Activated T-cell treated with anti-CD3 and anti-CD28 coated beads, Interleukin-2, amount 50 U/mL, for 48 hours (primary cell): Measurements from ENCODE around the gene CGB3.

Source experiments
- DNase-seq, 2 experiments: peaks; one replicate each; pipeline ENCODE4 v3.0.0-alpha.2; 2020

Gene CGB3

DNA sequence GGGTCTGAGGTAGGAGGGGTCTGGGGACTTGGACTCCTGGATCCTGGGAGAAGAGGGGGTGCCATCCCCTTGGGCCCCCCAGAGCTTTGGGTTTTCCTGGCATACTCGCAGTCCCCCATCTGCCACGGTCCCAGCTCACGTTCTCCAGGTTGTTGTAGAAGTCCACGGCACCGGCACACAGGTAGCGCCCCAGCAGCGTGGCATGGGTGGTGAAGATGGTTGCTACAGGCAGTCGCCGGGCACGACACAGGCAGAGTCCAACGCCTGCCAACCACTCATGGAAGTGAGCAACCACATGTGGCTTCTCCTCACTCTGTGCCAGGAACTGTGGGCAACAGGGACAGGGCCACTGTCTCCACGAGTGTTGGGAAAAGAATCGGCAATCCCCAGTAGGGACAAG, 38.4 kb downstream of the CGB3 start:
- DNase-seq = no peak

DNA sequence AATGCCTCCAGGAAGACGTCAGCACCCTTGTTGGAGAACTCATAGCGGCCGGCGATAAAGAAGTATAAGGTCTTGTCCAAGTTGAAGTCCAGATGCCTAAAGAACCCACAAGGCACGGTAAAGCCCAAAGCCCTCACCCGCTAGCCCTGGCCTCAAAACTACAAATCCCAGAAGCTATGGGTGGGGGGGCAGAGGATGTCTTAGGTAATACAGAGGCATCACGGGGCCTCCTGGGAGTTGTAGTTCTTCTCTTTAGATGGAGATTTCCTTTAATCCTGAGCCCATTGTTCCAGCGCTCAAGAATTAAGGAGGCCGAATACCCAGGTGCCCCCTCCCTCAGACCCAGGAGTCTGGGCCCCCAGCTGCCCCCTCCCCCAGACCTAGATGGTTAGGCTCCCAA, 41.9 kb downstream of the CGB3 start:
- DNase-seq = no peak

DNA sequence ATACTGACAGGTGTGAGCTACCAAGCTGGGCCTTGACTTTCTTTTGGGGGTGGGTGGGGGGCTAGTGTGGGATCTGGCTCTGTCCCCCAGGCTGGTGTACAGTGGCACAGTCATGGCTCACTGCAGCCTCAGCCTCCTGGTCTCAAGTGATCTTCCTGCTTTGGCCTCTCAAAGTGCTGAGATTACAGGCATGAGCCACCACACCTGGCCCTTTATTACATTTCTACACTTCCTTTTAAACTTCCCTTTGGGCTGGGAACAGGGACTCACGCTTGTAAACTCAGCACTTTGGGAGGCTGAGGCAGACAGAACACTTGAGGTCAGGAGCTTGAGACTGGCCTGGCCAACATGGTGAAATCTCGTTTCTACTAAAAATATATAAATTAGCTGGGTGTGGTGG, 47.1 kb downstream of the CGB3 start:
- DNase-seq = no peak

DNA sequence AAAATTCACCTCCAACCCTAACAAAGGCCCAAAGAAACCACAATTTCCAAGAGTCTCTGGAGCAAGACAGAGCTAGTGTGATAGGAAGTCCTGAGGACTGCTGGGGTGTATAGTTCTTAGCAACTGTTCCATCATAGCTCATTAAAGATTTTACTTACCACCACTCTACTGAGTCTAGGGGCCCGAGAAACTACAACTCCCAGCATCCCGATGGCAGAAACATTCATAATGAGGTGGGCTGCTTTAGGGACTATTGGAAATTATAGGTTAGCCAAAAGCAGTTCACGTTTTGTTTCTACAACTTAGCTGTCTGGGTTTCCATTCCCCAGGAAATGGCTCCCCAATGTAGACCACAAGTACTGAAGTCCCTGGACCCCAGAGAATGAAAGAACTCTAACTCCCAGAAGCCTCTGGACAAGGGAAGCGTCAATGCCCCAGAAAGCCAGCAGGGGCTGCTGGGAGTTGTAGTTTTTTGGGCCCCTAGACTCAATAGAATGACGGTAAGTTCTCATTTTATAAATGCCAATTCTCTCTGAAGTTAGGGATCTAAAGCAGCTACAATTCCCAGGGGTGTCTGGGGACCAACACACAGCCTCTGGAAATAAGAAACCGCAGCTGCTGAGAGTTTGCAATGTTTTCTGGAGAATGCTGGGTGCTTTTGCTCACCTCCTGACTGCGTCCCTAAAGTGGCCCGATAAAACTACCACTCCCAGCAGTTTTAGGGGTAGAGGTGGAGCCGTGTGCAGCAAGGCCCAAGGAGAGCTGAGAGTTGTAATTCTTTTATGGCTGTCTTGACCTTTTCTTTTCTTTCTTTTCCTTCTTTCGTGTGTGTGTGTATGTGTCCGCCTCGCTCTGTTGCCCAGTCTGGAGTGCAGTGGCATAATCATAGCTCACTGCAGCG, 47.9 kb downstream of the CGB3 start:
- peak; percentile 56 to 57 for DNase-seq
